NCI-H2107 (cell line): ENCODE measurements around the gene INTS6.

Experiments
- DNase-seq: peaks from one replicate; lab custom pipeline; 2025; lab: John Stamatoyannopoulos, UW

The INTS6 gene

DNA sequence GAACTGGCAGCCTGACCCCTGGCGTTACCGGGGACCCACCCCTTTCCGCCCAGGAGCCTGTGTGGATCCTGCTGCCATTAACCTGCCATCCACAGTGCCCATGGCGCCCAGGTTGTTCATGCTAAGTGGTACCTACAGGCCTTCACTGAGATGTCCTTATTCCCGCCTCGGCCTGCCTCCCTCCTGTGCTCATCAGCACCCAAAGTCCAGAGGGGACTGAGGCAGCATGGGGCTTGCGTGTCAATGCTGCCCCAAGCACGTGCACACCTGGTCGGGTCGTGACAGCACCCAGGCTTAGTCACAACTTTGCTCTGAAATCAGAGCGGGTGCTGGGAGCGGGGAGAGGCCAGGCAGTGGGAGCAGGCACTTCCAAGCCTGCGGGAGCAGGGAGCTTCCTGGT is 3.7 kb upstream of the INTS6 start:
- no peak for DNase-seq

DNA sequence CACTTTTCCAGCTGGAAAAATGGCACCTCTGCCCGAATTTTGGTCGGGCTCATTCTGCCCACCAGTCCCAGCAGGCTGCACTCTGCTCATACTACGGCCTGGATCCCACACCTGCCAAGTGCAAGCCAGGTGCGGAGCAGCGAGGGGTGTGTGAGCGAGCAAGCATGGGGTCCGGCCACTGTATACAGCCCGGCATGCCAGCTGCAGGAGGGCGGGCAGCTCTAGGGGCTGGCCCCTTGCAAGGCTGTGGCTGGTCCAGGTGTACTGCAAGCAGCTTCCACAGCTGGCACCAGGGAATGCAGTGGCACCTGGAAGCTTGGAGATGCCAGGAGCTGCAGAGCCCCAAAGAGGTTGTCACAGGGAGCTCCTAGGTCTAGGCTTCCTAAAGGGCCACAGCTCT is 2.7 kb upstream of the INTS6 start:
- DNase-seq = no peak

DNA sequence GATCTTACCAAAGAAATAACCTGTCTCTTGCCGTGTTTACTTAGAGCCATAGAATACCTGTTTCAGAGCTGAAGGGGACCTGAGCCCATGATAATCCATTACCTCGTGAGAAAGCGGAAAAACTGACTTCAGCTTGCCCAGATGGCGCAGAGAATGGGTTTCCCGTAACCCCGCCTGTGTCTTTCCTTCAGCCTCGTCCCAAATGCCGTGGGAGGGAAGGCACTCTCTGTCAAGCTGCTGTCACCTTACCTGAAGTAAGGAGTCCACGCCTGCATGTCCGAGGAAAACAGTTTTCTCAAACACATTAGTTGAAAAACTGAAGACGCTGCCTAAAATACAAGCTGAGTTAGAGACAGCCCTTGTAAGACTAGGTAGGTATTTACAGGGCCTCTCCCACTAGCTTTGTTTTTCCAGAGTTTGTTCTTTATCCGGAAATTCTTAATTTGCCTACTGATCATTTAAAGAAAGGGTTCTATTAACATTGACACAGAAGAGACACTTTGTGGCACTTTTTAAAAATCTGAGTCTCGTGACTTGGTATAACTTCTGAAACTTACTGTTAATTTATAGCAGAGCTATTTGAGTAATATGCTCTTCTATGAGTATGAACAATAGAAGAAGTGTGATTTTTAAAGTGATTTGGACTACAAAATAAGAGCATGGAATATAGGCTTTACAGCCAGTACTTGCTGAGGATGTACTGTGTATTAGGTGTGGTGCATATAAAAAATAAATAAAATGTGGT is 1.3 kb upstream of the INTS6 start:
- DNase-seq = no peak

DNA sequence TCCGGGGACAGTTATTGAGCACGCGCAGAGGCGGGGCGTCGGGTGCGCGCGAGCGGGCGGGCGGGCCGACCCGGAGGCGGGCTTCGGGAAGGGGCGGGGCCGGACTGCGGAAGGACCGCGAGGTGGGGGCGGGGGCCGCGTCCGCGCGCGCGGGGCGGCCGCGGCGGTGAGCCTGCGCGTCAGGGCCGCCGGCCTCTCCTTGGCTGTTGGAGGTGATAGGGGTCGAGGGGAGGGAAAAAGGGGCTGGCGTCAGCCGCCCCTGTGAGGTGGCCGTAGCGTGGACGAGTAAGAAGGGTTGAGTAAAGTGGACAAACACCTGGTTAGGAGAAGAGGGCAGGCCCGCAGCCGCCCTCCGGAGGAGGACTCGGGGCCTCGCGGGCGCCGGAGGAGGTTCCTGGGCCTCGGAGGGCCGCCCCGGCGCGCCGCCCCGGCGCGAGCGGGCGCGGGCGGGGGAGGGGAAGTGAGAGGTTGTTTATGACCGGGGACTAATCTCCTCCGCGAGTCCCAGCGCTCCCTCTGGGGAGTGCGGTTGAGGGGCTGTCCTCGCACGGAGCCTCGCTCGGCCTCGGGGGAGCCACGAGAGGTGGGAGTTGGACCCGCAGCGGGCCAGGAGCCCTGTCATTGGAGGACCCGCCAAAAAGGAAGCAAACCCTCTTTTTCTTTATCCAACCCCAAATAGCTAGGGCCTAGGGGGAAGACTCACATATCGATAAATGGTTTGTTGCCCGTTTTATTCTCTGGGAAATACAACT is 547 bp upstream of the INTS6 start:
- peak; percentile 43 for DNase-seq

DNA sequence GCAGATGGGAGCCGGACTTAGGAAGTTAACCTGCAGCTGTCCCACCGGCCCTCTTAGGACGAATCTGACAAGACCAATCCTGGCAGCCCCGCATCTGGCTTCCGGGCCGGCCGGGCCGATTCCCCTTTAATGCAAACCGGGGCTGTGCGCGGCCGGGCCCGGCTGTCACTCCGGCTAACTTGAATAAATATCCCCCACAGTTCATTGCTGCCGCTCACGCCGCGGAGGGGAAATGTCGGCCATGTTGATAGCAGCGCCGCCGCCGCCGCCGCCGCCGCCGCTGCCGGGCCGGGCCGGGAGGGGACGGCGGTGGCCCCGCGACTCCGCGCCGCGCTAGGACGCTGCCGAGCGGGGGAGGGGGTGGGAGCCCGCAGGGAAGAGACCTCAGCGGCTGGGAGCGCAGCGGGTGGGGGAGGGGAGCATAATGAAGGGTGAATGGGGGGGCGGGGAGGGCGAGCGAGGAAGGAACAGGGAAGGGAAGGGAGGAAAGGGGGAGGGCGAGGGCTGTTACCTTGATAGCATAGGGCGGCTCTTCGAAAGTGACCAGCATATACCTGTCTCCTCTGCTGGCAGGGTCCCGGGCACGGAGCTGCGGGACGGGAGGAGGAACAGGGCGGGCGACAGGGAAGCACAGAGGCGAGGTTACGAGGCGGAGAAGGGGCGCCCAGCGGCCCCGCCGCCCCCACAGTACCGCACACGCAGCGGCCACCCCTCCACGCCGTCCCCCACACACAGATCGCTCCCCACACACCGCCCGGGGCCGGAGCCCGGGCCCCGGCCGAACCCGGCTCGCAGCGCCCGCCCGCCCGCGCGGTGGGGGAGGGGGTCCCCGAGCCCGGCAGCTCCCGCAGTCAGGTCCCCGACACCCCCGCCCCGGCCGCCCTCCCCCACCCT is 1.1 kb downstream of the INTS6 start:
- no peak for DNase-seq

DNA sequence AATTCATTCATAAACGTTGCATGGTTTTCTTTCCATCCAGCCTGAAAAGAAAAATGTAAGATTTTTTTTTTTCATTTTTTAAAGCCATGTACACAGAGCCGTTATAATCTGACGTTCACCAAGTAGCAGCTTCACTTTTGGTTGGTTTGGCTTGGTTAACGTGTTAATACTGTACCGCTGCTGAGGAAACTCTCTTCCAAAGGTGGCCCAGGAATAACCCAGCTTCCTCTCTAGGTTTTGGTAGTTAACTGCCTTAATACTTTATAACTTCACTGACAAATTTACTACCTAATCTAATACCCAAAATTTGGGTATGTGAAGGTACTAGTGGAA is 1.7 kb downstream of the INTS6 start:
- DNase-seq = no peak

DNA sequence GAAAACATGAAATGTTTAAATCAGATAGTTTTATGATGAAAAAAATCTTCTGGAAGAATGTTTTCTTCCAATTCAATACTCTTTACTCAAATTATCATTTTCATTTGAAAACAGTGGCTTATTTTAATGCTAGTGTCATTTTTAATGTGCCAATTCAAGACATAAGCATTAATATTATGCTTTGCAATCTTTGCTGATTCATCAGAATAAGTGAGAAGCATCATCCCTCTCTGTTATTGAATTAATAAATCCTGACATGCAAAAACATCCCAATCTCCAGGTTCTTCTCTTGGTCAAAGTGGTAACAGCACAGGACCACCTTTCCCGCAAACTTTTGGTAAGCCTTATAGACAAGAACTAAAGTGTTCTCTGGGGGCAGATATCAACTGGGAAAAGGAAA is 3.8 kb downstream of the INTS6 start:
- no peak for DNase-seq

DNA sequence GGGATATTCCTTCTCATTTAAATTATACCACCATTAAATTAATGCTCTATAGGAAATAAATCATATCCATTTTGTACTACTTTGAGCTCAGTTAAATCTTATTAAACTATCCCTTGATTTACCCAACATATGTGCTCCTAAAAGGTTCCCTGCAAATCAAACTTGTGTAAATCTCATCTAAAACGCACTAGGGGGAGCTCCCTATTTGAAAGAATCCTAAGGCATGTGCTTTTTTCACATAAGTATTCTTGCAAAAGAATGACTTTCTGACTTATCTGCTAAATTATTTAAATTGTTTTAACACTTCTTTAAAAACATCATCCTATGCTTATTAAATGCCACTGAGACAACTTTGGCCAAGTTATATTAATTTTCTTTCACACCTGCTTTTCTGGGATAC is 7.9 kb downstream of the INTS6 start:
- DNase-seq = no peak

DNA sequence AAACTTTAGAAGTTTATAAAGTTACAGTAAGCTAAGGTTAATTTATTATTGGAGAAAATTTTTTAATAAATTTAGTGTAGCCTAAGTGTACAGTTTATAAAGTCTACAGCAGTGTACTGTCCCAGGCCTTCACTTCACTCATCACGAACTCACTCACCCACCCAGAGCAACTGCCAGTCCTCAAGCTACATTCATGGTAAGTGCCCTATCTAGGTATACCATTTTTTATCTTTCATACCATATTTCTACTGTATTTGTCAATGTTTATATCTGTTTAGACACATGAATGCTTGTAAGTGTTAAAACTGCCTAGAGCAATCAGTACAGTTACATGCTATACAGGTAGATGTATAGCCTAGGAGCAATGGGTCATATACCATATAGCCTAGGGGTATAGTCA is 12.5 kb downstream of the INTS6 start:
- DNase-seq = no peak

DNA sequence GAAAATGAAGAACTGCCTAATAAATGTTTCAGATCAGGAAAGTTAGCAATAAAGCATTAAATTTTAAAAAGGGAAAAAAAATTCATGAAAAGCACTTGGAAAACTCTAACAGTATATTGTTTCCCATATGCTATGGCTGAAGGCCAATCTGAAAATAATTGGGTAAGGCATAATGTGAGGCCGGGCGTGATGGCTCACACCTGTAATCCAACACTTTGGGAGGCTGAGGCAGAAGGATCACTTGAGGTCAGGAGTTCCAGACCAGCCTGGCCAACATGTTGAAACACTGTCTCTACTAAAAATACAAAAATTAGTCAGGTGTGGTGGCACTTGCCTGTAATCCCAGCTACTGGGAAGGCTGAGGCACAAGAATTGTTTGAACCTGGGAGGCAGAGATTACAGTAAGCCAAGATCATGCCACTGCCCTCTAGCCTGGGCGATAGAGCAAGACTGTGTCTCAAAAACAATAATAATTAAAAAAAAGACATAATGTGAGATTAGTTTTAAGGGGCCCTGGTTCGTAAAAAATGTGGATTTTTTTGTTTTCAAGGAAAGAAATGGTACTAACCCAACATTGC is 15.2 kb downstream of the INTS6 start:
- no peak for DNase-seq

DNA sequence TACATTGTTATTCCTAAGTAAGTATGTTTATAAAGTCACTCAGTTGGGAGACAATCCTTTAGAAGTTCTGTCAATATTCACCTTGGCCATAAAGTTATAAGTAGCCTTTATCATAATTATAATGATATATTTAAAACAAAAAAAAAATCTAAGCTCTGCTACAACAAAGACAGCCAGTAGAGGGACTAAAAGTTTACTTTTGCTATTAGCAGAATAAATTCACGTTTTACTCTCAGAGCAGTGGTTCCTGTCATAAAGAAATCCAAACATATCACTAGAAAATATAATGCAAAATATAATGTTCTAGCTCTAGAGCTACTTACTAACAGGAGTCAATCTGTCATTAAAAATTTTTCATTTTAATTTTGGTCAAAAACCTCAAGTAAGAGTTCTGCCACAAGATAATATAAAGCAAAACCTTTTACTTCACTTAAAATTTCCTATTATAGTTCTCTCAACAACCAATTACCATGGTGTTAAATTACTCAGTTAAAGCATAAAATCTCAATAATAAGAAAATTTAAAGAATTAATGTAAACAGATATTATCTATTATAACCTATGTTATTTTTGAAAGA is 17.7 kb downstream of the INTS6 start:
- no peak for DNase-seq

DNA sequence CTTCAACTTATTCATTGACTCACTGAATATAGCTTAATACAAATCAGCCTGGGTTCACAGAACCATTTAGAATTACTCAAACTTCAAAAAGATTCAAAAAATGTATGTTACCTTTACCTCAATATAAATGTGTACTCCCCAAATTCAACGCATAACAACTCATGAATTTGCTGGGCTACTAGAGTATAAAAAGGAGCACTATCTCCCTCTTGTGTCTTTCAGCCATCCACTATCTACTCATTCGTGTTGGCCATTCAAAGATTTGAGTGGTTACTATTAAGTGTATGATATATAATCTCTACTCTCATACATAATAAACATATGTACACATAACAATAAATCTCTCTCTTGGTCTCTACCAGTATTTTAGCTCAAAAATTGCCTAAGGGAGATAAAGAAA is 20.3 kb downstream of the INTS6 start:
- DNase-seq = no peak

DNA sequence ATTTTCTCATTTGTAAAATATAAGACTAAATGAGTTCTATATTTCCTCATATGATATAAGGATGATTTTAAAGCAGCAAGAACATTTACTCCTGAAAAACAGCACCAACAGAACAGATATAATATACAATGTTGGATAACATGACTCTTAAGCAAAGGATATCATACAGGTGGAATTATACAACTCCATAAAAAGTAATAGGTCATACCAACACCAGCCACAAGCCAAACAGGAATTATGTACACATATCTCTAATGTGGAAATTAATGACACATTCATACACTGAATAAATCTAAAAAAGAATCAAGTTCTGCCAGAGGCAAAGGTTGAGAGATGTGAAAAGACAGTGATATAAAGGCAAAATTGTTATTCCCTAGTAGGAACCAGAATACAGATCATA is 25.9 kb downstream of the INTS6 start:
- DNase-seq = no peak

DNA sequence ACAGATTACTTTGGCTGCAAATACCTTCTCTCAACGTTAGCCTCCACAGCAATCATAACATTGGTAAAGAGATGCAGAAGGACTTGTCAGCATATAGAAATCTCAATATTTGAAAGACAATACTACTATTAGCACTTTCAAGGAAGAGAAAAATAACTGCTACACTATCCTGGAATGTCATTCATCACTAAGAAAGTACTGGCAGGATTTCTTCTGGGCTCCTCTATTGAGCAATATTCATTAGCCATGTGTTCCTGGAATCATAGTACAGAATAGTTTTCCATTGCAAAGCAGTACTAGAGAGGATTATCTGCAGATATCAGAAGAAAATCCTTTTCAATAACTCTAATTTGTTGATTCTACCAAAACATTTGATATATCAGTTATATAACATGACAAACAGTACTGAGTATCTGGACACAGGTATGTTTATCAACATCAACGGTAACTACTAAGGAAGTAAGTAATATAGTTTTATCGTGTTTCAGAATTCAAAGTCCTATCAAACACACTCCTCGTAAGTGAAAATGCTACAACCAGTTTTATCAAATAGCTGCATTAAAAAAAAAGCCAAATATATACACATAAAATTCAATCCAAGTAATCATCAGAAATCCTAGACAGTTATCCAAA is 27.3 kb downstream of the INTS6 start:
- no peak for DNase-seq

DNA sequence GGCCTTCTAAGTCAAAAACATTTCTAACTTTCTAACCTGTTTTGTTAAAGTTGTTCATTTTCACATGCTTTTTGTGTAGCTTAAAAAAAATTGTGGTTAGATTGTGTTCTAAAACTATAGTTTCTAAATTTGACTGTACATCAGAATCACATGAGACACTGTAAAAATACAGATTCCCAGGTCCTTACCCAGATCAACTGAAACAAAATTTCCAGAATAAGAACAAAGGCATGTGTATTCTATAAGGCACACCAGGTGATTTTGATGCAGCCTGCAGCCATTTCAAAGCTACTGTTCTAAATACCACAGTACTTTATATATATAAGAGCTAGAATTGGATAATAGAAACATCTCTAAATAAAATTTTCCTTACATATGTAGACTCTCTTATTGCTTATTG is 29.1 kb downstream of the INTS6 start:
- no peak for DNase-seq

DNA sequence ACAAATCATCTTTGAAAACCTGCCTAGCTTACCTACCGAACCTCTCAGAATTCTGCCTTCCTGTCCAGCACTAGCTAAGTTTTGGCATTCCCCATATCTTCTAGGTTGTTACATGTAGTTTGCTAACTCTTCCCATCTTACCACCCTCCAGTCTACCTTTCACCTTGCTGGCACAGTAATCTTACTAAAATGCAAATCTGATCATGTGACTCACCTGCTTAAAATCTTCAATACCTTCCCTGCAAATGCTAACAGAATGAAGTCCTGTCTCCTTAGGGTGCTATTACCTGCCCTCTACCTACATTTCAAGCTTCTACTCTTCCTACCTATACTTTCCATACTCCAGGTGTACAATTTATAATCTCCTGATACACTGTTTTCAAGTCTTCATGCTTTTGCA is 30.4 kb downstream of the INTS6 start:
- DNase-seq = no peak

DNA sequence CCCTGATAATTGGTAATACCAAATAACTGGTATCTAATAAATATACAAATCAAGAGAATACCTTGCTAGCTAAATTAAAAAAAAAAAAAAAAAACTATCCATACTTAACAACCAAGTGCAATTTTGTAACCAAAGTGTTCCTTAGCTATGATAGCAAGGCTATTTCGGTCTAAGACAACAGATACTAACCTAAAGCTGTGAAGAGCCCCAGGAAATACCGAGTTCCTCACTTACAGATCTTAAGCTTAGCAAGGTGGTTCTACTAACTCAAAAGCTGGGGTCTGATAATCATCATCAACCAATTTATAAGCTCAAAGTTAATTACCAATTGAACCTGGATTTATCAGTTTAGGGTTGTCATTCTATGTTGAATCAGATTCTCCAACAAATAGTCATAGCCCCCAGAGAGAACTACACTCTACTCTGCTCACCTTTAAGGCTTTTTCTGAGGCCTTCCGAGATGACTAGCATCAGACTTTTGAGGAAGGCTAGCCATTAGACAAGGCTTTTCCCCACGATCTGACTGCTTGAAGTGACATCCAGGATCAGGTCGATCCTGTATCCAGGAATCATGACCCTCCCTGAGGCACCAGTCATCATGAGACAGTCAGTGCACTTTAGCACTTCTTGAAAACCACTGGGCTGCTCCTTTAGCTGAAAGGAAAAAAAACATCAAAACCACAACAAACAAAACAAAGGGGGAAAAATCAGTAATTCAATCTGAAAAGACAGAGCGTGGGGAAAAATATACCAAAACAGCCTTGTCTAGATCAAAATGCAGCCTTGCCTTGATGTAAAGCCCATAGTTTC is 31.9 kb downstream of the INTS6 start:
- no peak for DNase-seq

DNA sequence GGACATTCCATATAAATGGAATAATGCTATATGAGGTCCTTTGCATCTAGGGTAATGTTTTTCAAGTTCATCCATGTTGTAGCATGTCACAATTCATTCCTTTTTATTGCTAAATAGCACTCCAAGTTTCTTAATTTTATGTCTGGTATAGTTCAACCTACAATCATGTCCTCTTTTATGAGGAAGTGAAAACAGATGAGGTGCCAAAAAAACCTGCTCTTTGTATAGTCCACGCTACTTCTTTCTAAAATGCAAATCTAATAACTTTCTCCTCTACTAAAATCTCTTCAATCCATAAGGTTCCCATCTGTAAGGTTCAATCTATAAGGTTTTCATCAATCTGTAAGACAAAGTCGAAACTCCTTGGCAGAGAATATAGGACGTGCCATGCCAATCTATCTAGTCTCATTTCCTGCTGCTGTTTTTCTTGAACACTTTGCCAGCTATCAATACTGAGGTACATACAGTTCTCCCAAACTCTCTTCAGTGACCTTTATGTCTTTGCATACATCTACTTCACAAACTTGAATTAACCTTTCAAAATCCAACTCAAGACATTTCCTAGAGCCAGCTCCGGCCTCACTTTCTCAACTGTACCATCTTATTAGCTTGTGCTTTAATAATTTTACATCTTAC is 33.7 kb downstream of the INTS6 start:
- DNase-seq = no peak

DNA sequence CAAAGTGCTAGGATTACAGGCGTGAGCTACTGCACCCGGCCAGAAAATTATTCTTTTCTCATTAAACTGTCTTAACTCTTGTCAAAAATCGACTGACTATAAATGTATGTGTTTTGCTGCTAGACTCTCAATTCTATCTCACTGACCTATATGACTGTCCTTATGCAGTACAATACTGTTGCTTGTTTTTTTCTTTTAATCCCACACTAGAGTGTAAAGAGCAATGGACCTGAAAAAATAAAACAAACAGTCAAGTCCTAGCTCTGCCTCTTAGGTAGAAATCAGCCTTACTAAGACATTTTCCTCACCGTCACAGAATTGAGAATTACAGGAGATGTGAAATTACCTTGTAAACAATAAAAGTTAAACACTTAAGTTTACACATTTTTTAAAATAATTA is 35.1 kb downstream of the INTS6 start:
- DNase-seq = no peak

DNA sequence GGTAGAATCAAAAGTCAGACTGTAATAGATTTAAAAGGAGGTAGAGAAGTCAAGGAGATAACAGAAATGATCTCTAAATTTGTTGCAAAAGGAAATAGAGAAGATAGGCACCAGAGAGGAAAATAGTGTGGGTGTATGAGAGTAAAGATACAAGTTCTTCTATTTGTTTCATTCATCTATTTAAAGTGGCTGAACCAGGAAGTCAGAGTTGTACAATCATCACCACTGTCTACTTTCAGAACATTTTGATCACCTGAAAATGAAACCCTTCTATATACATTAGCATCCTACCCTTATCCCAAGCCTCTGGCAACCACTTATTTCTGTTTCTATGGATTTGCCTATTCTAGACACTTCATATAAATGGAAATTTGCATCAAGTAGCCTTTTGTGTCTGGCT is 36.7 kb downstream of the INTS6 start:
- no peak for DNase-seq
